Fibroblast of skin of back (primary cell): ENCODE results near the gene MCC.

Experiments used
- DNase-seq: peaks from one replicate; pipeline ENCODE4 v3.0.0-alpha.2; 2013

Gene MCC

DNA sequence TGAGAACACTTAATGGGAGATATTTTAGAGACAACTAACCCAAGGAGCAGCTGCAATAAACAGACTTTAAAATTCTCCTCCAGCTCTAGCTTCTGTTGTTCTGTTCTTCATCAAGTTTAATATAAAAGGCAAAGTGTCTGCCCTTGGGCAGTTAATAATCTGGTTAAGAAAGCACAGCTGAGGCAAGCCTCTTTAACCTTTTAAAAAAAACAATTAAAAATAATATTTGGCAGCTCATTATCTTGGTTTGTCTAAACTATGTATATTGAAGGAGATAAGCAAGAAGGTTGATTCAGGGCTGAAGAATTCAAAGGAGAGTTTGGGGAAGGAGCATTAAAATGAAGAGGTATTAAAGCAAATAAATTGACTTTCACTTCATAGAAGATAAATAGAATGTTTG is 128.8 kb downstream of the MCC start:
- no peak for DNase-seq

- DNase-seq: no peak
Observed at GRCh38 chr5:113358696-113359095, 129.6 kb downstream of the MCC start.

DNA sequence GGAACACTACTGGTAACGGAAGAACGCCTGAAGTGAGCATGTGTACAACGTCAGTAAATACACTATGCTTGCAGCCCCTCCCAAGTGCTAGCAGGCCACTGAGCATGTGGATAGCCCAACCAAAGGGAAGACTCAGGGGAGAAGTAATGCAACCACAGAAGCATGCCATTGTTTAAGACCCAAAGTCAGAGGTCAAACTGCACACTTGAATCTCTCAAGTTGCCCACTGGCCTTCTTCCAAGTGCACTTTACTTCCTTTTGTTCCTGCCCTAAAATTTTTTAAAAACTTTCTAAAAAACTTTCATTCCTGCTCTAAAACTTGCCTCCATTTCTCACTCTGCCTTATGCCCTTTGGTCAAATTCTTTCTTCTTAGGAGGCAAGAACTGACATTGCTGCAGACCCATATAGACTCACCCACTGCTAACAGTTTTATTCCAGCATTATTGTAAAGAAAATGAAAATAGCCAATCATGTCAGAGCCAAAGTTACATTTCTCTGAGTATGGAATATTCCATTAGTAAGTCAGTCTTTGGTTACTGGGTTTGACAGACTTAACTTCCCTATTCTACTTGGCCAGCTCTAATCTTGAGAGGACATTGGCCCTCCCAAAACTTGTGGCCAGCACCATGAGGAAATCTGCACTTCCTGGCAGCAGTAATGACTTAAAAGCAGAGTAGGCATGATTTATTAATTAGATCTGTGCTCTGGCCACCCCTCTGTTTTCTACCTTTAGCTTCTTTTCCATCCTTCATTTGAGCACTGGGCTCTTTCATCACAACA is 130.4 kb downstream of the MCC start:
- no peak for DNase-seq

DNA sequence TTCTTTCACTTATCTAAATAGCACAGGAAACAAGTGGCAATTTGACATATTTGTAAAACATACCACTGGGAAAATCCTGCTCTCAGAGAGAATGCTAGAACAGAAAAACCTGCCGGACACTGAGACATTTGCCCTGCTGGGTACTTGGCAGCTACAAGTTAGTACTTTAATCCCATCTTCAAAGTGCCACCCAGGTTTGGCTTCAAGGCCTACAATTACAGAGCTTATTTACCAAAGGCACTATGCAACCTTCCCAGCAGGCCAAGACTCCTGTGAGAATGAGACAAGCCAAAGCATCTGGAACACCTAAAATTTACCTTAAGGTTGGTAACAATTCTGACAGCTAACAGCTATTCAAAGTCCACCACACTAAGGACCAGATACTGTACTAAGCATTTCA is 131.8 kb downstream of the MCC start:
- DNase-seq: no peak

DNA sequence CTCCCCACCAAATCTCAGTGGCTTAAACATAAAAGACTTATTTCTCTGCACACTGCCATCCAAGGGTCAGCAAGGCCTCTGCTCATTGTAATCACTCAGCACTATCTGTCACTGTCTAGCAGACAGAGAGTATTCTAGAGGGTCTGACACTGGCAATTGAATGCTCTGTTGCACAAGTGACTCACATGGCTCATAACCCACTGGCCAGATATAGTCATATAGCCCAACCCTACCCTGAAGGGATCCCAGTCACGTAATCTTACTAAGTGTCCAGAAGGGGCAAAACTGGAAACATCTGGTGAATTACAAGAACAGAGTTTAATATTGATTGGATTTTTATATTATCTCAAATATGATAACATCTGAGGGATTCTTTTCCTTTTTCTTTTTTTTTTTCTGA is 134.2 kb downstream of the MCC start:
- DNase-seq: peak; percentile 5

DNA sequence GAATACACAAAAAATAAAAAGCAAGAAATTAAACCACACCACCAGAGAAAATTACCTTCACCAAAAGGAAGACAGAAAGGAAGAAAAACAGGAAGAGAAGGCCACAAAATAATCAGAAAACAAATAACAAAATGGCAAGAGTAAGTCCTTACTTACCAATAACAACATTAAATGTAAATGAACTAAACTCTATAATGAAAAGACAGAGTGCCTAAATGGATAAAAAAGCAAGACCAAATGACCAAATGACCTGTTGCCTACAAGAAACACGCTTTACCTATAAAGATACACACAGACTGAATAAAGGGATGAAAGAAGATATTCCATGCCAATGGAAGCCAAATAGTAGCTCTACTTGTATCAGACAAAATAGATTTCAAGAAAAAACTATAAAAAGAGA is 140.7 kb downstream of the MCC start:
- no peak for DNase-seq

DNA sequence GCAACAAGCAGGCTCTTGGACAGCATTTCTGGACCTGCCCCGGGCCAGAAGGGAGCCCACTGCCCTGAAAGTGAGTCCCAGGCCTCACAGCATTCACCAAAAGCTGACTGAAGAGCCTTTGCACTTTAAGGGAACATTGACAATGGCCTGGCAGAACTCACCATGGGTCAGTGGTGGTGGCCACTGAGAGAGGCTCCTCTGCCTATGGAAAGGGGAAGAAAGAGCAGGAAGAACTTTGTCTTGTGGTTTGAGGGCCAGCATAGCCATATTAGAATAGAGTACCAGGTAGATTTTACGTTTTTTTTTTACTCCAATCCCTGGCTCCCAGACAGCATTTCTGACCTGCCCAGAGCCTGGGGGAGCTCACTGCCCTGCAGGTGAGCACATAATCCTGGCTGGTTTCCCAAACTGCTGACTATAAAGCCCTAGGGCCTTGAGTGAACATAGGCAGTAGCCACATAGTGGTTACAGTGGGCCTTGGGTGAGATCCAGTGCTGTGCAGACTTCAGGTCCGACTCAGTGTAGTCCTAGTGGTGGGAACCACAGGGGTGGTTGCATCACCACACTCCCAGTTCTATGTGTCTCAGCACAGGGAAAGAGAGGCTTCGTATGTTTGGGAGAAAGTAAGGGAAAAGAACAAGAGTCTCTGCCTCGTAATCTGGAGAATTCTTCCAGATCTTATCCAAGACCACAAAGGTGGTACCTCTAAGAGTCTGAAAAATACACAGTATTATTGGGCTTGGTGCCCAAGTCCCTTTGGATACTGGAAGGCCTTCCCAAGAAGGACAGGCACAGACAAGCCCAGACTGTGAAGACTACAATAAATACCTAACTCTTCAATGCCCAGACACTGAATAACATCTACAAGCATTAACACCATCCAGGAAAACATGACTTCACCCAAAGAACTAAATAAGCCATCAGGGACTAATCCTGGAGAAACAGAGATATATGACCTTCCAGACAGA is 143.0 kb downstream of the MCC start:
- DNase-seq: peak; percentile 48

DNA sequence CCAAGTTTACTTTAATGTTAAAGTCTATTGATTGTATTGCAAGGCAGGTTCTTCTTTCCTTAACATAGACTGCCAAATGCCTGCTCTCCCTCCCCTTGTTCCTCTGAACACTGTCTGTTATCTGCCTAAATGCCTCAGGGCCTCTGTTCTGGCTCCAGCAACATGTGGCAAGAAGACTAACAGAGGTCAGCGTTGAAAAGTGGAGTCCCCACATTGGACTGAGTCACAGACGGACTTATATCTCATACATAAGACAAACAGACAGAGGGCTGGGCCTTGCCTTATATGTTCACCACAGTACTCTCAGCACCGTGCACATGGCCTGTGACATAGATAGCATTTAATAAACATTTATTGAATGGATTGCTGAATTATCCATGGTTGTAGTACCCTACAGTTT is 144.9 kb downstream of the MCC start:
- no peak for DNase-seq

GRCh38 chr5:113340537-113340936 is 147.7 kb downstream of the MCC start:
- DNase-seq: no peak

GRCh38 chr5:113338628-113339027 is 149.6 kb downstream of the MCC start:
- peak; percentile 34 for DNase-seq

GRCh38 chr5:113337515-113338415 is 150.5 kb downstream of the MCC start:
- no peak for DNase-seq

DNA sequence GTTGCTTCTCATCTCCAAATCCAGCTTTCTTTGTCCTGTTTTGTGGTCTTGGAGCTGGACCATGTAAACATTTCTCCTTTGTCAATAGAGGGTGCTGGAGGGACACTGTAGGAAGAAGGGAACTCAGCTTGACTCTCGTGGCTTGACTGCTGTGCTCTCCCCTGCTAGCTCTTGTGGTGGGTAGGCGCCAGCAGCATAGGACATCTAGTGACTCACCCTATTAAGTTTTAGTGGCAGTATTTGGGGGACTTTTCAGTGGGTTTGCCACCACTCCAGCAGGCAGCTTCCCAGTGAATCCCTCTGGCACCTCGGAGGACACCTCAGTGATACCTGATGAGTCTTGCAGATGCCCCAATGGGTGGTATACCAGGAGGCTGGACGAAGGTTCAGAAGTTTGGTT is 151.3 kb downstream of the MCC start:
- peak; percentile 69 for DNase-seq

- no peak for DNase-seq
Observed at GRCh38 chr5:113333411-113333810, 154.8 kb downstream of the MCC start.

GRCh38 chr5:113331209-113331551 is 157.1 kb downstream of the MCC start:
- DNase-seq: peak; percentile 20

DNA sequence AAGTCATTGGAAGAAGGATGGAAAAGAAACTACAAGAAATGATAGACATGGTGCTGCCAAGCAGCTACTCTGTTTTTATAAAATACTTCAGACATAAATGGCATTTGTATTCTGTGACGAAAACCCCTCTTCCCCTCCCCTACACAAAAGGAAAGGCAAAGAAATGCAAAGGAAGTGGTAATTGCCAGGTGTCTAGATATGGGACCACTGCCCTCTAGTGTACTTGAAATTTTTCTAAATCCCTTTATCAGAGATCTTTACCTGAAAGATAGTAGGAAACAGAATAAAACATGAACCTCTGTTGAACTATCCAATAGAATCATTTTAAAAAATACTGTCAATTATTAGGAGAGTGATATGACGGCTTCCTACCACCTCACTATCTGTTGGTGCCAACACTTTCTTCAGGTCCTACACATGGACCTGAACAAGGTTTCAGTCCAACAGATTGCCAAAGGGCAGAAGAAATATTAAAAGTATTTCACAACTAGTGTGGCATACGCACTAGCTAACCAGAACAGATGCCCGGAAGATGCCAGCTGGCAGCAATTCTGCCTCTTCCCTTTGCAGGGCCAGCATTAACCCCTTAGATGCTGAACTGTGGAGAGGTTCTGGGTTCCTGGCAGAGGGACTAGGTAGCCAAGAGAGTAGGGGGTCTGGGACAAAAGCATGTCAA is 157.6 kb downstream of the MCC start:
- peak; percentile 36 for DNase-seq

- DNase-seq: no peak
Observed at GRCh38 chr5:113329981-113330380, 158.3 kb downstream of the MCC start.

- DNase-seq: no peak
Observed at GRCh38 chr5:113325054-113325453, 163.2 kb downstream of the MCC start.

- no peak for DNase-seq
Observed at GRCh38 chr5:113321276-113321675, 167.0 kb downstream of the MCC start.

GRCh38 chr5:113320273-113320780 is 167.9 kb downstream of the MCC start:
- no peak for DNase-seq

DNA sequence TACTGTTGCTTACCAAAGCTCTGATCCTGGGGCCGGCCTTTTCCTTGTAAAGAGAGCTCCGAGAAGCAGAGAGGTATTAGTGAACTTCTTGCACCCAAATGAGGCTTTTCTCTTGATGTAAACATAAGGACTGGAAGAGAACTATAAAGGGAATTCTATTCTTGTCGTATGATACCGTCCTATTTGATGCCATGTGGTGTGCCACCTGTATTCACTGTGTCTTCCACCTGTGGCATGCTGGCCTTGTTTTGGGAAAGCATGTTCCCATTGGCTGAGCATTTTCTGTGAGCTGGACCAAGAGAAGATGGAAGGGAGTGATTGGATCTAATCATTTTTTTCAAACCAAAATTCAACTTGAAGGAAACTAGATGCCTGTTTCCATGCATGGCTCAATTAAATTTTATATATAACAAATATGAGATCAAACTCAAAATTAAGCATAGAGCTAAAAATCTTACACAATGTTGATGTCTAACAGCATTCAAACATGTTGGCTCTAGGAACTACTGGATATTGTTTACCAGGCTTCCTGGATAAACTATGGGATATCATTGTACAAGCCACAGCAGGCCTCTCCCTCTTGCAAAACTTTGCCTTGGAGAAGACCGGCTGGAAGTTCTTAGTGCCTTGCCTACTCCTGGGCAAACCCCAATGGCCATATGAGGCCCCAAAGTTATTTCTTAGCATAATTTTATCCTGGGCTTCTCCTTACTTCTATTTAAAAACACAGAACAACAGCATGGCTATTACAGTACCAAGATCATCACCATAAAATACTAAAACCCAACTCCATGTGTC is 168.8 kb downstream of the MCC start:
- DNase-seq: no peak

DNA sequence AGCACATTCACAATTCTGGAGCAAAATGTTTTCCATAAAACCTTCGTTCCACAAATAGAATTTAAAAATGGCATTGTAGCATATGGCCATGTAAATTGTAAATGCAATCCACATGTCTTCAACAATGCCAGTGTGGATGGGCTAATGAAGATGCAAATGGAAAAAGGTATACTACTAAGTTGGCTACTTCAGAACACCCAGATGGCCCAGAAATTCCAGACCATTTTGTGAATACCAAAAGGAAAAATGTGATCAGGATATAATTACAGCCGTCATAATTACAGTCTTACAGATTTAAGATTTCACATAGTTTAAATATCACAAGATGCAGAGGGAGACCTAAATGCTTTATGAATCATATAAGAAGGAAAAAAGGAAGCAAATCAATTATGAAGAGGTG is 170.6 kb downstream of the MCC start:
- no peak for DNase-seq
